Activated gamma-delta T cell (primary cell): Measurements from ENCODE around the gene HCN2.

ENCODE experiments used
- DNase-seq: peaks from one replicate; lab custom pipeline; 2025; lab: John Stamatoyannopoulos, UW

HCN2 gene

DNA sequence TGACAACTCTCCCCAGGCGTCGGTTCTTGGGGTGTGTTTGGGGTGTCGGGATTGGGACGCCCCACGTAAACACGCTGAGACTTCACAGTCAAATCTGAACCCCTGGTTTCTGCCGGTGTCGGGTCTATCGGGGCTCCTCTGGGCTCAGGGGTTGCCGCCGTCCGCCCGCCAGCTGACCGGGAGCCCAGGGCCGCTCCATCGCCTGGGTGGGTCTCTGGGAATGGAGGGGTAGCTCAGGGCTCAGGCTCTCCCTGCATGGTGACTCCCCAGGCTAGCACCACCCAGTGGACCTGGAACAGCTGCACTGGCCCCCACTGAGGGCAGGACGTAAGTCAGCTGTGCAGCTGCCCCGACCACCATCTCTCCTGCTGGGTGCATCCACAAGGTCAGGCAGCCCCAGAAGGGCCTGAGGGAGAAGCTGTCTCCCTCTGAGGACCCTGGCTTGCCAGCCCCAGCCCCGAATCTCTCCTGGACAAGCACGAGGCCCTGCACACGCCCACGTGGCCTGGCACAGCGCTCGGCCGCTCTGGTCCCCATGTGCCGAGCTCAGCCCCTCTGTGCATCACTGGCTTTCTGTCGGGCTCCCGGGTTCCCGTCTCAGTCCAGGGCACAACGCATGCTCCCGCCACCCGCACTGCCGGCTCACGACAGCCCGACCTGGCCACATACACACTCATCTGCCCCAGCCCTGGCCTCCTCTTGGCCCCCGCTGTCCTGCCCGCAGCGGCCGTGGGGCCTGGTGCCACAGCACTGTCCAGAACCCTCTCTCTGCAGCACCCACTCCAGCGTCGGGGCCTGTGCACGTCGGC is 67.3 kb downstream of the HCN2 start:
- DNase-seq, result no peak

- no peak for DNase-seq
These were observed 67.9 kb downstream of the HCN2 start for GRCh38 chr19:657611-658010.

DNA sequence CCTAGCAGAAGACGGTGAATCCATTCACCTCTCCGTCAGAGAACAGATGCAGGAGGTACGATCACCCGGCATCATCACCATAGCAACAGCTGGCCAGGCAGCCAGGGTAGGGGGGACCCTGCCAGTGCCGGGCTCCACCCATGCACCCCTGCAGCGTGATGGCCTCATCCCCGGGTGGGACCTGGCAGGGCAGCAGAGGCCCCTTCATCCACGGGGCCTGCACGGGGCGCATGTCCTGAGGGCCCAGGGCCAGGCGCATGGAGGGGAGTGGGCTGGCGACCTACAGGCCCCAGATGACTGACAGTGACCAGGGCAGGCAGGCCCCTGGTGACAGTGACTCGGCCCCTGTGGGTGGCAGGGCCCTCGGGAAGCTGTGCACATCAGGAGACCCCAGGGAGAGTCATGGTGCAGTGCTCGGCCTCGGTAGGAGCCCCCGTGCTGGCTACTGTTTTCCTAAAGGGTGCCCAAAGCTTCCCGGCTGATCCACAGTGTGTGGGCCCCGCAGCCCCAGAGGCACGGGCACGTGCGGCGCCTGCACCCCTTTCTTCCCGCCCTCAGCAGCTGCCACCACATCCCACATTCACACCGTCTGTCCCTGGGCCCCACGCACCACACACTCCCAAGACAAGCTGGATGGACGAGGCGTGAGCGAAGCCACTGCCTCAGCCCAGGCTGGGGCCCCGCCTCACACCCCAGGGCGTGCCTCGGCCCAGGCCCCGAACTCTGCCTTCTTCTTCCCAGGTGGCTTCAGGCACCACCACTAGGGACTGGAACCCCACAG is 68.6 kb downstream of the HCN2 start:
- no peak for DNase-seq

DNA sequence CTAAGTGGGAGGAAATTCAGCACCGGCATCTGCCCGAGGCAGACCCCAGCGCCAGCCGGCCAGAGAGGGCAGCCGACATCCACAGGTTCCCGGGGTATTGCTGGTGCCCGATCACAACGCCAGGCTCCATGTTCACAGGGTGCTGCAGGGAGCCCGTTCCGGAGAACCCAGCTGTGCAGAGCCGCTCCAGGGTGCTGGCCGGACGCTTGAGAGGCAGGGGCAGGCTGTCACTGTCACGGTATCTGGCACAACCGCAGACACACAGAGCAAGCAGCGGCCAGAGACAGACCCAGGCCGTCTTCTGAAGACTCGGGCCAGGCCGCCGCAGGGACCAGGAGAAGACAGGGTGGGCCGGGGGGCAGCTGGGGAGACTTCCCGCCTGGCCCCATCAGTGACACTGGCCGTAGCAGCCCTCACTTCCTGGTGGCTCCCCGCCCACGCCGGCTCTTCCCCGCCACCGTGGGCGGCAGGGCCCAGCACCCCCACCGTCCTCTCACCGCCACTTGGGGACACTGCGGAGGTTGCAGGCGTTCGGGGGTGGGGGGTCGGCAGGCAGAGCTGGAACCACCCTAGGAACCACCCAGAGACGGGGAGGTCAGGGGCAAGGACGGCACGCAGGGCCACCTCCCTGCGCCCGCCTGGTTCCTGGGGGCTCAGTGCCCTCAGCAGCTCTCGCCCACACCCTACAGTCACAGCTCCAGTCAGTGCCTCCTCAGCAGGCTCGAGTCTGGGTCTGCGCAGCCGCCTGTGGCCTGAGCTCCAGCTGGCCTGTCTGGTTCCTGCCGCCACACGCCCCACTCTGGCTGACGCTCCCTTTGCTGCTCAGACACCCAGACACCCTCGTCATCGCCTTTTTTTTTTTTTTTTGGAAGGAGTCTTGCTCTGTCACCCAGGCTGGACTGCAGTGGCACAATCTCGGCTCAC is 69.5 kb downstream of the HCN2 start:
- peak; percentile 85 for DNase-seq

- DNase-seq, result no peak
These were observed 71.2 kb downstream of the HCN2 start for GRCh38 chr19:660793-661426.

- peak; percentile 40 for DNase-seq
These were observed 71.9 kb downstream of the HCN2 start for GRCh38 chr19:661427-662196.

DNA sequence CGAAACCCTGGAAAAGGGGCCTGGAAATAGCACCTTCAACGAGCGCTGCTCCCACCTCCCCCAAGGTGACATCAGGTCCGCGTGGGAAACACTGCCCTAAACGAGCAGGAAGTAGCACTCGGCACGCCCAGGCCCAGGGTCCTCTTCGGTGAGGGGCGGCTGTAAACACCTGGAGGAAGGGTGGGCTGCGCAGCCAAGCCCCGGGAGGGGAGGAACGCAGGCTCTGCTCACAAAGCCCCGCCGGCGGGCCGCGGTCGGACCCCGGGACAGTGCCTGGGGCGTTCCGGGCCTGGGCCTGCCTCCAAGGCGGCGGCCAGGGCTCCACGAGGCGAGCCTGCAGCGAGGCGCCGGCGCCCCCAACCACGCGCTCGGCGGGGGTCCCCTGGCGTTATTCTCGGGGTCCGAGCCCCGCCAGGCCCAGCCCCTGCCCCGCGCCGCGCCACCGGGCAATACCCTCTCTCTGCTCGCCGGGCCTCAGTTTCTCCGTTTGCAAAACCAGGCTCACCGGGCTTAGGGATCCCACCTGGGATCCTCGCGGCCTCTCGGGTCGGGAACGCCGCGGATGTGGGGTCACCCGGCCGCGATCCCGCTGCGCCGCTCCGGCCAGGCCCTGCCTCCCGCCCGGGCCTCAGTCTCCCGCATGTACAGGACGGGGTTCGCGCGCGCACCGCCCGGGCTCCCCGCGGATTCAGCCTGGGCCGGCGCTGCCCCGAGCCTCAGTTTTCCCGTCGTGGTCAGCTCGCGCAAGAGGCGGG is 72.7 kb downstream of the HCN2 start:
- DNase-seq, result peak; percentile 61

DNA sequence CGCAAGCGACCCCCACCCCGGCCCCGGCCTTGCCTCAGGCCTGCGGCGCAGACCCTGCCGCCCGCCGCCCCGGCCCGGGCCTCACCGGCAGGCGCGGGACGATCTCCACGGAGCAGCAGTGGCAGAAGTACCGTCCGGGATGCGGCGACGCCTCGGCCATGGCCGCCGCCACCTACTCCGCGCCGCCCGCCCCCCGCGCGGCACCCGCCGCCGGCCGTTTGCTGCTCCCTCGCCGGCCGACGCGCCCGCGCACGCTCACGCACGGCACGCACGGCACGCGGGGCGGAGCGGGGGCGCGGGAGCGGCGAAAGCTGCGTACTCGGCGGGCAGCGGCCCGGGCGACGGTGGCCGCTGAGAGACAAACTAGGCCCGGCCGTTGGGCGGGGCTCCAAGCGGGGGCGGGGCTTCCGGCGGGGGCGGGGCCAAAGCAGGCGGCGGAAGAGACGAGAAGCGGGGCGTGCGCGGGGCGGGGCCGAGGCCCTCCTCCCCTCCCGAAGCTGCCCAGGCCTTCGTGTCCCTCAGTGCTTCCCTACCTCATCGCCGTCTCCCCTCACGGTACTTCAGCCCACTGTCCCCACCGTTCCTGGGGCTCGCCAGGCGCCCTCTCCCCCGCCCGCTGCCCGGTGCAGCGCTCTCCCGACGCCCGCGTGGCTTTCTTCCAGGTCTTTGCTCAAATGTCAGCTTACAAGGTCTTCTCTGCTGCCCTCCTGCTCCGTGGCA is 73.4 kb downstream of the HCN2 start, which contains the start of gene RNF126:
Gene RNF126 (minus strand): TSS at position 253 of the 720 bp plus-strand sequence. CDS start 93 bp downstream, at position 160.
- DNase-seq, result peak; percentile 95

GRCh38 chr19:663682-664117 is 74.0 kb downstream of the HCN2 start:
- no peak for DNase-seq

DNA sequence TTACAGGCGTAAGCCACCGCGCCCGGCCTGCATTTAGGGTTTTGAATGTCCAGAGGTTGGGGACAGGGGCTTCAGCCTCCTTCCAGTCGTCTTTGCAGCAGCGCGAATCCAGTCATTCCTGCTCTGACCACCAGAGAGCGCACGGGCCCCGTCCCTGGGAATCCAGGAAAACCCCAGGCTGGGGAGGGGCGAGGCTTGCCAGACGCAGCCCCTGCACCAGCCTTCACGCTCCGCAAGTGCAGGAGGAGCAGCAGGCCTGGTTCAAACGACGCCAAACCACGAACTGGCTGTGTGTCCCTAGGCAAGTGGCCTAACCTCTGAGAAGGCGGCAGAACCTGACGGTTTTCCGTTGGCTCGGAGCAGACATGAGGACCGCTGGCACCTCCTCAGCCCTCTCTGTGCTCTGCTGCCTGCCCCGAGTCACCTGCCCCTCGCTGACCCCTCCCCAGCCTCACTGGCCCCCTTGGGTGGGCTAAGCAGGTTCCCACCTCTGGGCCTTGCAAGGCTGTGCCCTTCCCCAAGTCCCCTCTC is 75.3 kb downstream of the HCN2 start:
- peak; percentile 42 for DNase-seq
